ENCODE measurements around the gene CEP19.
"Not testable (repeated sequence)": the region's sequence is repeated elsewhere in the genome, so short reads cannot be mapped to it uniquely, and the experiment has no call there.

The CEP19 gene, protein sequence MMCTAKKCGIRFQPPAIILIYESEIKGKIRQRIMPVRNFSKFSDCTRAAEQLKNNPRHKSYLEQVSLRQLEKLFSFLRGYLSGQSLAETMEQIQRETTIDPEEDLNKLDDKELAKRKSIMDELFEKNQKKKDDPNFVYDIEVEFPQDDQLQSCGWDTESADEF

DNA sequence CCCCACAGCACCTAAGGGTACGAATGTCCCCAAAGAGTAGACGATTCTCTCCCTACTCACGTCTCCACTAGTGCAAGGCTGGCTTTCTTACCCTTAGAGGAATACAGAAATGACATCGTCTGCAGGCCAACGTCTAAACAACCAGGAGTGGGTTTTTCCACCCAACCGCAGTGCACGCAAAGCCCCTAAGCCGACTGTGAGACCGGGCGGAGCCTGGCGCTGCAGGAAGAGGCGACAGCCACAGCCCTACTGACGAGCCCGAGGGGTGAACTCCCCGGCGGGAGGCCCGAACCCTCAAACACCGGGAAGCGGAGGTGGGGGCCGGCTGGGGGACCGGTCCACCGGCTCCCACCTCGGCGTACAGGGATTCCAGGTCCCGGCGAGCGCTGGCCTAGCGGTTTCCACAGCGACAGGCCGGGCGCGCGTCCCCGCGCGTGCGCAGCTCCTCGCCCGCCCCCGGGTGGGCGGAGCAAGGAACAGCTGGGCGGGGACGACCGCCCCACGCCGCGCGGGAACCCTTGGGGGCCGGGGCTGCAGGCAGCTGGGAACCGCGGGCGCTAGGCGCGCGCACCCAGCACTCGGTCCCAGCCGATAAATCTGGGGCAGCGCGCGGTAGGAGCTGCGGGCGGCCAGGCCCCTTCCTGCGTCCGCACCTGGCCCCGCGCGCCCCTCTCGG is at the start of gene CEP19, which contains the start of gene PIGX:
CEP19 (minus strand) TSS at position 413 of the 676 bp plus-strand sequence. CDS start 3,593 bp downstream, outside the sequence.
PIGX (plus strand) TSS at position 540 of the 676 bp plus-strand sequence.
- DNase-seq (ENCODE audit: low spot score), result peak; percentile 95

DNA sequence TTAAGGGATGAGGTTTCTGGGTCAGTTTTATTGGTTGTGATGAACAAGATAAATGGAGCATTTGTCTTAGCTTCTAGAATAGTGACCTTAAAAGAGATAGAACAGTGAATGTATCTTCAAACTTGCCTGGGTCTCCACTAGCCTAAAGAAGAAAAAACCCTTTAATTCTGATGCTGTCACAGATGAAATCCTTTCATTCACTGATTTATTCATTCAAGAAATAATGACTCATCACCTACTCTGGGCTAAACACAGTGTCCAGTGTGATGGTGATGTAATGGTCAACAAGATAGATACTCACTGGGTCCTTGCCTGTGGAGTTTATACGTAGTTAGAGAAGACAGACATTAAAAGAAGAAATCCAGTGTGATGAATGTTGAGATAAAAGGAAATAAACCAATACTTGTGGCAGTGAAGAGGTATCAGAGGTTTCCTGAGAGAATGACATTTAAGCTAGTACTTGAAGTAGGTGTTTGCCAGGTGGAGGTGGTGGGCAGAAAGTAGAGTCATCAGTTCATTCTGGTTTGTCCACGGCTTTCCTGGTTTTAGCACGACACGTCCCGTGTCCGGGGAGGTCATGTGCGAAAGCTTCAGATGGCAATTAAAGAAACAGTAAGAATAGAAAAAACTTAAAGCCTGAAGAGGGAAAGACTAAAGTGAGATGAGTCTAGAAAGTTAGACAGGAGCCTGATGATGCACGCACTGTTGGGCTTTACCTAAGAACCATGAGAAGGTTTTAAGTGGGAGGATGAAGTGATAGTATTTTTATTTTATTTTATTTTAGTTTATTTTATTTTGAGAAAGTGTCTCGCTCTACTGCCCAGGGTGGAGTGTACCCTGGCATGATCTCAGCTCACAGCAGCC is 46.1 kb upstream of the CEP19 start:
- DNase-seq (ENCODE audit: low spot score), result no peak

DNA sequence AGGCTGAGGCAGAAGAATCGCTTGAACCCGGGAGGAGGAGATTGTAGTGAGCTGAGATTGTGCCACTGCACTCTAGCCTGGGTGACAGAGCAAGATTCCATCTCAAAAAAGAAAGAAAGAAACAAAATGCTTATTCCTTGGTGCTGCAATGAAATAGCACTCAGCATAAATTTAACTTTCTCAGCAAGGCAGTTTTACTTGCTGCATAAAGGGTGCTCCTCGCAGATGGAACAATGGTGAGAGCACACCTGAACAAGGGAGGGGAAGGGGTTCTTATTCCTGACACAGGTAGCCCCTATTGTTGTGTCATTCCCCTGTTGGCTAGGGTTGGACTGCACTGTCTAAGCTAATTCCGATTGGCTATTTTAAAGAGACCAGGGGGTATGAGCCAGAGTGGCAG is 44.7 kb upstream of the CEP19 start:
- no peak for DNase-seq (ENCODE audit: low spot score)

DNA sequence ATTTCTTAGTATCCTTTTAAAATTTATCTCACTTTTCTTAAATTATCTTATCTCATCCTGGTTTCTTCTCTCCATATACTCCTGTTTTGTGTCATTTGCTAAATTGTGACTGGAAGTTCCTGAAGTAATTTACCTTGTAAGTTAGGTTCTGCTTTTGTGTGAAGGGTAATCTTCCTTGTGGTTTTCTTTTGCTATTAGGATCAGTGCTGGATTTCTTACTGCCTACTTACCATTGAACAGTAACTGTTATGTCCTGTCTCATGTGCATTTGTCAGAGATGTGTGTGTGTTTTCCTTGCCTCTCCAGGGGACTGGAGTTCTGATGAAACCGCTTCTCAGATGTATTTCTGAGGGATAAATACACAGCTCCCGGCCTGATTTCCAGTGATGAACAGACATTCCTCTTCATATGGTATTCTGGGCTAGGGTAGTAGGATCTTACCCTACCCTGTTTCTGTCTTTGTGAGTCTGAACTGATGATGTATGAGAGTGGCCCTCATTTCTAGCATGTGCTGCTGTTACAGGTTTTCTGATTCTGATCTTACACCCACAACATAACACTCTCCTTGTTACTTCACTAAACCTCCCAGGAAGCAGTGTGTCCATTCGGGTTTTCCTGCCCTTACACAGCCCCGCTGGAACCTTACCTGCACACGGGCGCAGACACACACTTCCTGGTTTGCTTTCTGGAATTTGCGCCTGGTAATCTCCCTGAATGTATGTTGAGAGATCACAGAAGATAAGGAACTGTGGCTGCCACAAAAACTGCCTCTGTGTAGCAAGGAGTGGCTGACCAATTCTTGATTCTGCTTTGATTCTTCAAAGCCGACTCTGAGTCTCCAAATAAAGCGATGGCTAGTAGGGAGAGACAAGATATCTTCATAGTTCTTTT is 42.3 kb upstream of the CEP19 start:
- DNase-seq (ENCODE audit: low spot score), result no peak

DNA sequence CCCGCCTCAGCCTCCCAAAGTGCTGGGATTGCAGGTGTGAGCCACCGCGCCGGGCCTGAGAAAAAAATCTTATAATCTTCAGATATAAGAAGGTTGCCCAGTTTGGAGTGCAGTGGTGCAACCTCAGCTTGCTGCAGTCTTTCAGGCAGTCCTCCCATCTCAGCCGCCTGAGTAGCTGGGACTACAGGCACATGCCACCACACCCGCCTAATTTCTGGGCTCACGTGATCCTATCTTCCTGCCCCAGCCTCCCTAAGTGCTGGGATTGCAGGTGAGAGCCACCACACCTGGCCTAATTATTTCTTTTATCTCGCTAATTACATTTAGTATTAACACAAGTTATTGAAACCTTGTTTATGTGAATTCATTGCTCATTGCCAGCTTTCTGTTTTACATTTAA is 41.2 kb upstream of the CEP19 start:
- DNase-seq (ENCODE audit: low spot score), result no peak

DNA sequence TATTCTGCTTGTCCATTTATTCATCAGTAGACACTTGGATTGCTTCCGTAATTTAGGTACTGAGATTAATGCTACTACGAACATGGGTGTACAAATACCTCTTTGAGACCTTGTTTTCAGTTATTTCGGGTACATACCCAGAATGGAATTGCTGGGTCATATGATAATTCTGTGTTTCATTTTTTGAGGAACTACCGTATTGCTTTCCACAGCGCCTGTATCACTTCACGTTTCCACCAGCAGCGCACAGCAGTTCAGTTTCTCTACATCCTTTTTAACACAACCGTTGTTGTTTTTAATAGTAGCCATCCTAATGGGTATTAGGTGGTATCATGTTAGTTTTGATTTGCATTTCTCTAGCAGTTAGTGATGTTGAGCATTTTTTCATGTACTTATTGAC is 37.1 kb upstream of the CEP19 start:
- no peak for DNase-seq (ENCODE audit: low spot score)

DNA sequence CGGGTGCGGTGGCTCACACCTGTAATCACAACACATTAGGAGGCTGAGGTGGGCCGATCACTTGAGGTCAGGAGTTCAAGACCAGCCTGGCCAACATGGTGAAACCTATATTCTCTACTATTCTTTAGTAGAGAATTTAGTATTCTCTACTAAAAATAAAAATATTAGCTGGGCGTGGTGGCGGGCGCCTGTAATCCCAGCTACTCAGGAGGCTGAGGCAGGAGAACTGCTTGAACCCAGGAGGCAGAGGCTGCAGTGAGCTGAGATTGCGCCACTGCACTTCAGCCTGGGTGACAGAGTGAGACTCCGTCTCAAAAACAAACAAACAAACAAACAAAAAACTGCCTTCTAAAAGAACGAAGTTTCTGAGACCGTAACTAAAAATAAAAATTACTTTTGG is 31.5 kb upstream of the CEP19 start:
- not testable (repeated sequence) for DNase-seq (ENCODE audit: low spot score)

DNA sequence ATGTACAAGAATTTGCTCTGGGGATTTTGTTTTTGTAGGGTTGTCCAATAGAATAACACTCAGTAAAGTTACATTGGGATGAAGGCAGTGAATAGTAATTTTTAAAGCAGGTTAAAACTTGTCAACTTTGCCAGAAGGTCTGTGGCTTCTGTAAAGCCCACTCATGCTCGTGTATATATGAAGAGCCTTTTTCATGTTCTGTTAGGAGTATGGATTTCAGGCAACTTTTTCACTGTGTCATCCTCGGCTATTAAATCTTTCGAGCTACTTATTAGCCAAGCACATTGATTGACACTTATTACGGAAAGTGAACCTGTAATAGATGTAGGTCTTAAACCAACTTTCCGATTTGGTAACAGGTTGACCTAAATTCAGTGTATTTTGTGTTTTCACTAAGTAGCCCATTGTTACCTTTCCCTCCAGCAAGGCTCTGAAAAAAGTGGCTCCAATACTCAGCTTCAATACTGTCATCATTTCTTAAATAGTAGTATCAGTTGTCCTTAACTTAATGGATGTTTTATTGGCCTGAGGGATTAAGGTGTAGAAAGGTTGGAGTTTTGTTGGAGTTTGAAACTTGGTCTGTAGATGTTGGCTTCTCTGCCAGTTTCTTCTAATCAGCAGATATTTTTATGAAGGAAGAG is 29.3 kb upstream of the CEP19 start:
- no peak for DNase-seq (ENCODE audit: low spot score)

DNA sequence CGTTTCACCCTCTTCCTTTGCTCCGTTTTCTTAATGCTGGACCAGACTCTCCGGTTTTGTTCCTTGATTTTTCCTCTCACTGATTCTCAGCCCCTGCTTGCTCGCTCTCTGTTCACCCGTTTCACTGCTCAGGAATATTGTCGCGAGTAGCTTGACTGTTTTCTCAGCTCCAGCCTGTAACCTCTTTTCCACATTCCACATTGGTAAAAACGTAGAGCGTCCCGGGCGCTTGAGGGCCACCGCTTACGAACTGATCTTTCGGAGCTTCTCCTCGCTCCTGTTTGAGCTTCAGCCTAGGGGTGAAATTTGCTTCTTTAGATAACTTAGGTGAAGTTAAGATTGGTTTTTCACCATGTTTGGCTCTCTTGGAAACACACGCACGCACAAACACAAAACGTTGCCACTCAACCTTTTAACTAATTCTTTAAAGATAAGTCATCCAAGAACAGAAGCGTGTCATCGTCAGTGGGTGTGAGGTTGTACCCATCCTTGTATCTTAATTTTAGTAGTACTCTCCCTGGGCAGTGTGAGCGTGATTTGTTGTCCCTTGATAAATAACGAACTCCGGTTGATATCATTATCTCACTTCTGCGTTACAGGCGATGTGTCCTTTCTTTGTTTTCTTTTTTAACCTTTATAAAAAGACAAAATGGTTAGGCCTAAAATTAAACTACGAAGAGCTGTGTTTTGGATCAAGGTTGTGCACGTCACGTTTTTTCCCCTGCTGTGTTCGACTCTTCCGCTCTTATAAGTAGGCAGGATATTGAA is 28.6 kb upstream of the CEP19 start:
- peak; percentile 37 for DNase-seq (ENCODE audit: low spot score)

DNA sequence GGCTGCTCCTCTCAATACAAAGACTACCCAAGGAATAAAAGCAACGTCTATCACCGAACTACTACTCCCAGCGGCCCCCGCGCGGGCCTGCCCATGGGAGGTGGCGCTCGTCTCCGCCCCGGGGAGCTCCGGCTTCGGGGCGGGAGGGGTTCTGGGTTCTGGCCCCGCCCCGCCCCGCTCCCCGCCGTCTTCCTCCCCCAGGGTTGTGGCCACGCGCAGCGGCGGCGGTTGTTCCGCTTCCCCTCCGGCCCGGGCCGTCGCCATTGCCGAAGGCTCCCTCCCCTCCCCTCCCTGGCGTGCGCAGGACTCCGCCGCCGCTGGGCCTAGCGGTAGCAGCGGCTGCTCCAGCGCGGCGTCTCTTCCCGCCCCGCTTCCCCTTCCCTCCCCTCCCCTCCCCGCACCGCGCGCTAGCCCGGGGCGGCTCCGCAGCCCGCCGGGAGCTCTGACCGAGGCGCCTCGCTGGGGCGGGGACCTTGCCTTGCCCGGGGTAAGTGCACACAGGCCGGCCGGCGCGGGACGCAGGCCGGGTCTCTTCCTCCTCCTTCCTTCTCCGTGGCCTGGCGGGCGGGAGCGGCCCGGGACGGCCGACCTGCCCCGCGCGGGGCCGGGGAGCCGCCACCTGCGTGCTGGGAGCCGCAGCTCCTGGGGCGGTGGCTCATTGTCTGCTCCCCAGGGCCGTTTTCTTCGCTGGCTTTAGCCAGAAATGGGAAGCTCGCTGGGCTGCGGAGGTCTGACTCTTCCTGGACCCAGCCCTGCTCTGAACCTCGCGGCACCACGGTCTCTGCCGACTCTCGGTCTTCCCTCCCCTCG is 27.8 kb upstream of the CEP19 start, which contains the start of gene PAK2:
PAK2 (plus strand) TSS at position 187 of the 810 bp plus-strand sequence. CDS start 42,790 bp downstream, outside the sequence.
- peak; percentile 93 for DNase-seq (ENCODE audit: low spot score)

DNA sequence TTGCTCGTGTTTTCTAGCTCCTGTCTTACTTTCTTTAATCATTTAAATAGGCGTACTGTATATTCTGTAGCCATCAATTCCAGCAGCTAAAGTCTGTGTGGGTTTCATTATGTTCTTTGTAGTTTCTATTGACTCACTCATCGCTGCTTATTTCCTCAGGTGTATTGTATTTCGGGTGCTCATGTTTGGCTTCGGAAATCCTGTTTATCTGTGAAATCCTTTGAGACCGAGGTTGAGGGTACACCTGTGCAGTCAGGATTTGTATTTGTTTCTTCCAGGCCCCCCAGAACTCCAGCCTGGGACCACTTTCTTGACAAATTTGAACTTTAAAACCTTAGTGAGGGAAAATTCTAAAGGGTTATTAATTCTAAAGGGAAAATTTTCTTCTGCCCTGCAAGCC is 25.6 kb upstream of the CEP19 start:
- no peak for DNase-seq (ENCODE audit: low spot score)

DNA sequence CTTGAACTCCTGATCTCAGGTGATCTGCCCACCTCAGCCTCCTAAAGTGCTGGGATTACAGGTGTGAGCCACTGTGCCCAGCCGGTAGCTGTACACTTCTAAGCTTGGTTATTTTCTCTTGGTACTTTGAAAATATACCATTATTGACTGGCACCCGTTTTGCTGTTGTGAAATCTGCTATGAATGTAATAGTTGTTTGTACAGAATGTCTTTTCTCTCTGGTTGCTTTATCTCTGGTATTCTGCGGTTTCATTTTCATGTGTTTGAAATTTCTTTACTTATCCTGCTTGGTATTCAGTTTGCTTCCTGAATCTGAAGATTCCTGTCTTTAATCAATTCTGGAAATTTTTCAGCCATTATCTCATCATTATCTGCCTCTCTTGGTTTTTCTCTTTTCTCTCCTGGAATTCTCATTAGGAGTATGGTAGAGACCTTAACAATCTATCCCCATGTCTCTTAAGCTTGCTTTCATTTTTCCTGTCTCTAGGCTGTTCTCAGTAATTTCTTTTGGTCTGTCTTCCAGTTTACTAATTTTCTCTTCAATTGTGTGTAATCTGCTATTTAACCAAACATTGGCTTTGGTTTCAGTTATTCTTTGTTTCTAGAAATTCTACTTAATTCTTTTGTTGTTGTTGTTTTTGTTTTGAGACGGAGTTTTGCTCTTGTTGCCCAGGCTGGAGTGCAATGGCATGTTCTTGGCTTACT is 24.8 kb upstream of the CEP19 start:
- DNase-seq (ENCODE audit: low spot score), result no peak

DNA sequence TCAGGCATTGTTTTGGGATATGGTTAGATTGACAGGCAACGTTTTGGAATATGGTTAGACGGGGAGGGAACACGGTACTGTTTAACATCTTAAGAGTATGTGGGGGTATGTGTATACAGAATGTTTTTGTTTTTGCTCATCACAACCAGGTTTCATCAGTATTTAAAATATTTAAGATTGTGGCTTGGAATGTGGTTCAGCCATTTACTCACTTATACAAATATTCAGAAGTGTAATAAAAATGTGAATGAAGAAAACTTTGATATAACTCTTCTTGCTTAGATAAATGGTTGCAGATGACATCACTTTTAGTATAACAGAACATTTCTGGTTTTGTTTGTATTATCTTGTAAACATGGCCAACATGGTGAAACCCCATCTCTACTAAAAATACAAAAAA is 23.7 kb upstream of the CEP19 start:
- no peak for DNase-seq (ENCODE audit: low spot score)

DNA sequence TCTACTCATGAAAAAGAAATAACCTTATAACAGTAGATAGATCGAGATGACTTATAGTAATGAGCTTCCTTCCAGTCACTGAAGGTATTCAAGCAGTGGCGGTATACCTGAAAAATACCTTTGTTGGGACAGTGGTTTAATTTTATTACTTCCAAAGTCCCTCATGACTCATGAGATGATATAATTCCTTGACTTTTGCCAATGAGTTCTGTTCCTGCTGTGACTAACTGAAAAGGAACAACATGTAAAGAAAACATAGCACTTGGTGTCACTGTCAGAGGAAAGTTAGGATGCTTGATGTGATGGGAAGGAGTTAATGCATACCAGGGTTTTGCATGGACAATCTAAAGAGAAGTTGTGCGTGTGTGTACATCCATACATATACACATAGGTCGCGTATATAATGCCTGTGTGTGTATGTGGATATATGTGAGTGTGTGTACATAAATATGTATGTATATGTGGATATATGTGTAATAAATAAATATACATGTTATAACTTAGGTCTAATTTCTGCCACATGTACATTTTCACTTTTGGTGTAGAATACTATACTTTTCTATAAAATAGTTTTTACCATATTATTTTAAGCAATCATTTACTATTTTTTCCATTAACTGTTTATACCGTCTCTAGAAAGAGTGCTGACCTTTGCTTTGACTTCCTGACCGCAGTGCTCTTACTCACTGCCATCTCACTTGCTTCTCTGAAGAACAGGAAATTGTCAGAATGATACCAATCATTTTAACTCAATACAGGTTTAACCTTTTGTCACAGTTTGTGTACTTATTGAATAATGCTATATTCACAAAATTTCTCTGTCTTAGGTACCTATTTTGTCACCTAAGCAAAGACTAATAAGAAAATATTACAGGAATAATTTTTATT is 15.0 kb upstream of the CEP19 start:
- DNase-seq (ENCODE audit: low spot score), result no peak

DNA sequence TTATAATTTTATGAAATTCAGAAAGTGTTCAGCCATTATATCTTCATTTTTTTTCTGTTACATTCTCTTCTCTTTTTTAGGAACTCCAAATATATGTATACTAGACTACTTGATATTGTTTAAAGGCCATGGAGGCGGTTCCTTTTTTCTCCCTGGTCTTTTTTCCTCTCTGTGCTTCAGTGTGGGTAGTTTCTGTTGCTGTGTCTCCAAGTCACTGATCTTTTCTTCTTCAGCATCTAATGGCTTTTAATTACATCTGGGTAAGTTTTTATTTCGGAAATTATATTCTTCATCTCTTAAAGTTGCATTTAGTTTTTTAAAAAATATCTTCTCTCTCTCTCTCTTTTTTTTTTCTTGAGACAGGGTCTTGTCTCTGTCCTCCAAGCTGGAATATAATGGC is 9.0 kb upstream of the CEP19 start:
- no peak for DNase-seq (ENCODE audit: low spot score)

DNA sequence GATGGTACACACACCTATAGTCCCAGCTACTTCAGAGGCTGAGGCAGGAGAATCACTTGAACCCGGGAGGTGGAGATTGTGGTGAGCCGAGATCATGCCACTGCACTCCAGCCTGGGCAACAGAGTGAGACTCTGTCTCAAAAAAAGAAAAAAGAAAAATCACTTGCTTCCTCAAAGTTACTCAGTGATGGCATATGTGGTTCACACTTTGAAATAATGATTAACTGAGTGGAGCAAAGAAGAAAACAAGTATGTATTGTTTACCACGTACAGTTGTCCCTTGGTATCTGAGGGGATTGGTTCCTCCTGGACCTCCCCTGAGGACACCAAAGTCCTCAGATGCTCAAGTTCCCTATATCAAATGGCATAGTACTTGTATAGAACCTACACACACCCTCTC is 5.1 kb upstream of the CEP19 start:
- not testable (repeated sequence) for DNase-seq (ENCODE audit: low spot score)

DNA sequence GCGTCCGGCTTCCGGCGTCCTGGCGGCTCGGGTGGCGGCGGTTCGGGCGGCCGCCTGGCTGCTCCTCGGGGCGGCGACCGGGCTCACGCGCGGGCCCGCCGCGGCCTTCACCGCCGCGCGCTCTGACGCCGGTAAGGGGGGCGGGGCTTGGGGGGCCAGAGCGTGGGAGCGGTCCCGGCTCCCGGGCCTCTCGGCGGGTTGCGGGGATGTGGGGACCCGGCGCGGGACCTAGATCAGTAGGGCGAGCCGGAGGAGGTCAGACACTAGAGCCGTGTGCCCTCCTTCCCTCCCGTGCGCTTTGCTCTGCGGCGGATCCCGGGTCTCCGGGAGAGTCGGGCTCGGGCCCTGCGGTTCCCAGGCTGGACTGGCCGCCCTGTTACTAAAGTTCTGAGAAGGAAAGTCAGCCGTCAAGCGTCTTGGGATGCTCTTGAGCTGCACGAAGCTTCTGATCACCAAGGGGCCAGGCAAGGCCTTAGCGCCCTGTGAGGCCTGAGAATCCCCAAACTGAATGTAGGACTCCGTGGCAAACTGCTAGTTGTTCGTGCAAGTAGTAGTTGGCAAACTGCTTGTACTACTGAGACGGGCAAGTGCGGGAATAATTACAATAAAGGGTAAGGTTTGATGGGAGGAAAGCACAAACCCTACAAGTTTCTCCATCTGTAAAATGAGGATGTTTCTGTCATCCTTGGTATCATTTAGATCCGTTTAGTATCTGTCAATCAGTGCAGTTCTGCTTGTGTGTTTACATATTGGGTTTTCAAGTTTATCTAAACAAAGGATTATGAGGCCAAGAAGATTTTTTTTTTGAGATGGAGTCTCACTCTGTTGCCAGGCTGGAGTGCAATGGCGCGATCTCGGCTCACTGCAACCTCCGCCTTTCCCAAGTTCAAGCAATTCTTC is 714 bp upstream of the CEP19 start:
- DNase-seq (ENCODE audit: low spot score), result no peak

All from iPS-NIHi11 (cell line).